ELR (cell line): ENCODE results near the gene USP13.

Source experiments
- DNase-seq: peaks from one replicate; pipeline ENCODE4 v3.0.0-alpha.2; 2015; ENCODE audit warnings: low read depth

USP13 gene

GRCh38 chr3:179796421-179796820 is 143.6 kb downstream of the USP13 start:
- no peak for DNase-seq

- no peak for DNase-seq
Measured at GRCh38 chr3:179797192-179797591, 144.4 kb downstream of the USP13 start.

GRCh38 chr3:179801263-179801662 is 148.4 kb downstream of the USP13 start:
- peak; percentile 70 for DNase-seq

GRCh38 chr3:179801856-179802255 is 149.0 kb downstream of the USP13 start:
- DNase-seq = peak; percentile 24

GRCh38 chr3:179806177-179806576 is 153.3 kb downstream of the USP13 start:
- peak; percentile 48 for DNase-seq

- DNase-seq = no peak
Measured at GRCh38 chr3:179807588-179807987, 154.7 kb downstream of the USP13 start.

GRCh38 chr3:179809639-179810038 is 156.8 kb downstream of the USP13 start:
- no peak for DNase-seq

- DNase-seq = peak; percentile 85
Measured at GRCh38 chr3:179811321-179812095, 158.7 kb downstream of the USP13 start.

- no peak for DNase-seq
Measured at GRCh38 chr3:179812096-179812382, 159.2 kb downstream of the USP13 start.

GRCh38 chr3:179819379-179819778 is 166.5 kb downstream of the USP13 start:
- no peak for DNase-seq

GRCh38 chr3:179822296-179822695 is 169.5 kb downstream of the USP13 start:
- DNase-seq = no peak

GRCh38 chr3:179825527-179826246 is 172.8 kb downstream of the USP13 start:
- no peak for DNase-seq

- DNase-seq = no peak
Measured at GRCh38 chr3:179826247-179826637, 173.4 kb downstream of the USP13 start.

- DNase-seq = no peak
Measured at GRCh38 chr3:179828738-179829137, 175.9 kb downstream of the USP13 start.

GRCh38 chr3:179829401-179829800 is 176.6 kb downstream of the USP13 start:
- DNase-seq = no peak

GRCh38 chr3:179832333-179832854 is 179.6 kb downstream of the USP13 start:
- no peak for DNase-seq

- DNase-seq = no peak
Measured at GRCh38 chr3:179833294-179833693, 180.5 kb downstream of the USP13 start.

GRCh38 chr3:179837374-179837773 is 184.5 kb downstream of the USP13 start:
- DNase-seq = no peak
